ENCODE measurements around the gene HP1BP3. TPM values are rescaled to one million over a fixed set of nuclear protein-coding genes. Genes with fewer than 3 reads are reported as not detected.

Gene HP1BP3
- polyA plus RNA-seq, 1 donor from 2014 or later, result 389 TPM

- Histone ChIP-seq H3K4me2 (ENCODE audit: low read length) (no peak overlapping the region), H3K9me2 (ENCODE audit: insufficient read depth, low read length) (no peaks in the 10 kb centered on the region), H3K79me2 (replicated peaks; ENCODE audit: insufficient read depth, low read length) (no peaks in the 10 kb centered on the region), H3K9ac (ENCODE audit: low read length) (no peak overlapping the region), H2AFZ (ENCODE audit: low read depth, low read length) (no peak overlapping the region), H3K27ac (ENCODE audit: low read length) (no peak overlapping the region), H3F3A (ENCODE audit: insufficient read depth, low read length, poor library complexity, severe bottlenecking) (no peaks in the 10 kb centered on the region), H3K36me3 (ENCODE audit: insufficient read depth, low read length) (peaks cover 7% of the 10 kb centered on the region), H3K4me3 (ENCODE audit: low read length) (no peak overlapping the region), H3K9me3 (ENCODE audit: low read length) (no peaks in the 10 kb centered on the region), H4K20me1 (ENCODE audit: insufficient read depth) (no peaks in the 10 kb centered on the region), H3K27me3 (ENCODE audit: insufficient read depth, low read depth, low read length) (no peaks in the 10 kb centered on the region)
- TF ChIP-seq TAF1 (IDR thresholded peaks at IDR 0.05; ENCODE audit: low read depth), result no peak
- TF ChIP-seq CTCF (IDR thresholded peaks at IDR 0.05; ENCODE audit: poor library complexity, severe bottlenecking), result no peak
- no peak for TF ChIP-seq REST (IDR thresholded peaks at IDR 0.05; ENCODE audit: borderline replicate concordance)
- TF ChIP-seq SMC3 (conservative IDR thresholded peaks at IDR 0.05; ENCODE audit: poor library complexity), result no peak
- TF ChIP-seq EP300 (conservative IDR thresholded peaks at IDR 0.05; ENCODE audit: poor library complexity, severe bottlenecking), result no peak
- TF ChIP-seq RAD21 (conservative IDR thresholded peaks at IDR 0.05), result no peak
- no peak for TF ChIP-seq EZH2 (IDR thresholded peaks at IDR 0.05; ENCODE audit: borderline replicate concordance, insufficient read depth, low read length, poor library complexity, severe bottlenecking)
These were observed 43.3 kb upstream of the HP1BP3 start for GRCh38 chr1:20830378-20830777.

- H3K9me2 ChIP-seq (ENCODE audit: insufficient read depth, low read length), result no peaks in the 10 kb centered on the region
- H3K27me3 ChIP-seq (ENCODE audit: insufficient read depth, low read depth, low read length), result no peaks in the 10 kb centered on the region
- H4K20me1 ChIP-seq (ENCODE audit: insufficient read depth), result no peaks in the 10 kb centered on the region
- H3K4me3 ChIP-seq (ENCODE audit: low read length), result no peak overlapping the region
- TF ChIP-seq REST (IDR thresholded peaks at IDR 0.05; ENCODE audit: borderline replicate concordance), result no peak
- no peak for TF ChIP-seq EP300 (conservative IDR thresholded peaks at IDR 0.05; ENCODE audit: poor library complexity, severe bottlenecking)
- TF ChIP-seq MXI1 (conservative IDR thresholded peaks at IDR 0.05; ENCODE audit: poor library complexity, severe bottlenecking), result no peak
- TF ChIP-seq RAD21 (conservative IDR thresholded peaks at IDR 0.05), result no peak
- no peak for TF ChIP-seq CTCF (IDR thresholded peaks at IDR 0.05; ENCODE audit: poor library complexity, severe bottlenecking)
- TF ChIP-seq TAF1 (IDR thresholded peaks at IDR 0.05; ENCODE audit: low read depth), result no peak
- TF ChIP-seq POLR2AphosphoS5 (IDR thresholded peaks at IDR 0.05), result no peak
- no peak for TF ChIP-seq SMC3 (conservative IDR thresholded peaks at IDR 0.05; ENCODE audit: poor library complexity)
- TF ChIP-seq EZH2 (IDR thresholded peaks at IDR 0.05; ENCODE audit: borderline replicate concordance, insufficient read depth, low read length, poor library complexity, severe bottlenecking), result no peak
- no peak overlapping the region for H3K9ac ChIP-seq (ENCODE audit: low read length)
- no peaks in the 10 kb centered on the region for H3K9me3 ChIP-seq (ENCODE audit: low read length)
- no peak overlapping the region for H3K27ac ChIP-seq (ENCODE audit: low read length)
- no peak overlapping the region for H2AFZ ChIP-seq (ENCODE audit: low read depth, low read length)
- no peaks in the 10 kb centered on the region for H3K79me2 ChIP-seq (replicated peaks; ENCODE audit: insufficient read depth, low read length)
- H3K36me3 ChIP-seq (ENCODE audit: insufficient read depth, low read length), result peaks cover 7% of the 10 kb centered on the region
- H3F3A ChIP-seq (ENCODE audit: insufficient read depth, low read length, poor library complexity, severe bottlenecking), result no peaks in the 10 kb centered on the region
- no peak overlapping the region for H3K4me2 ChIP-seq (ENCODE audit: low read length)
These were observed 42.8 kb upstream of the HP1BP3 start for GRCh38 chr1:20829946-20830345.
